Neural cell (in vitro differentiated cells): ENCODE measurements around the gene CAPN2. TPM values are rescaled to one million over a fixed set of nuclear protein-coding genes. Genes with fewer than 3 reads are reported as not detected.
"Not testable (repeated sequence)": the region's sequence is repeated elsewhere in the genome, so short reads cannot be mapped to it uniquely, and the experiment has no call there.

Experiments used
- H2AFZ ChIP-seq: fragments of 200-600, 300-800 bp; sonication (generic), shearing (Covaris generic); 2 replicates; pipeline ENCODE4 v1.6.0; 2014; ENCODE audit warnings: low read depth, mild to moderate bottlenecking, antibody characterized with exemption, low read length, moderate library complexity
- H3F3A ChIP-seq: fragments of 200-600 bp; shearing (Covaris generic); 2 replicates; pipeline ENCODE4 v1.6.1; 2016; ENCODE audit warnings: mild to moderate bottlenecking, moderate library complexity, mixed read lengths, antibody characterized with exemption, low read length; ENCODE audit not compliant: insufficient read depth, poor library complexity, severe bottlenecking
- H3K27ac ChIP-seq: fragments of 200-600, 300-800 bp; sonication (generic), shearing (Covaris generic); 2 replicates; pipeline ENCODE4 v1.5.1; 2014; ENCODE audit warnings: mild to moderate bottlenecking, low read length, moderate library complexity
- H3K27me3 ChIP-seq: fragments of 300-800, 200-600 bp; sonication (generic), shearing (Covaris generic); 2 replicates; pipeline ENCODE4 v1.6.0; 2014; ENCODE audit warnings: mild to moderate bottlenecking, low read depth, low read length, moderate library complexity; ENCODE audit not compliant: insufficient read depth
- H3K36me3 ChIP-seq: fragments of 300-800, 200-600 bp; sonication (generic), shearing (Covaris generic); 2 replicates; pipeline ENCODE4 v1.5.1; 2014; ENCODE audit warnings: mild to moderate bottlenecking, antibody characterized with exemption, low read length, moderate library complexity; ENCODE audit not compliant: insufficient read depth
- H3K4me2 ChIP-seq: fragments of 300-800, 200-600 bp; sonication (generic), shearing (Covaris generic); 2 replicates; pipeline ENCODE4 v1.6.0; 2014; ENCODE audit warnings: mild to moderate bottlenecking, low read length
- H3K4me3 ChIP-seq: fragments of 300-800, 200-600 bp; sonication (generic), shearing (Covaris generic); 2 replicates; pipeline ENCODE4 v1.5.1; 2014; ENCODE audit warnings: mild to moderate bottlenecking, low read length, moderate library complexity
- H3K79me2 ChIP-seq: fragments of 200-600 bp; shearing (Covaris generic); replicated peaks from 2 replicates; pipeline ENCODE4 v1.6.0; 2014; ENCODE audit warnings: mild to moderate bottlenecking, low read length, moderate library complexity; ENCODE audit not compliant: insufficient read depth
- H3K9ac ChIP-seq: fragments of 300-800, 200-600 bp; sonication (generic), shearing (Covaris generic); 2 replicates; pipeline ENCODE4 v1.6.1; 2016; ENCODE audit warnings: mild to moderate bottlenecking, low read length, mixed read lengths
- H3K9me2 ChIP-seq: fragments of 200-600 bp; shearing (Covaris generic); 2 replicates; pipeline ENCODE4 v1.6.1; 2016; ENCODE audit warnings: mild to moderate bottlenecking, low read length, mixed read lengths; ENCODE audit not compliant: insufficient read depth
- H3K9me3 ChIP-seq: fragments of 200-600, 300-800 bp; sonication (generic), shearing (Covaris generic); 2 replicates; pipeline ENCODE4 v1.6.1; 2016; ENCODE audit warnings: mild to moderate bottlenecking, mixed run types, low read length, moderate library complexity, mixed read lengths
- H4K20me1 ChIP-seq: fragments of 200-600 bp; shearing (Covaris generic); 2 replicates; pipeline ENCODE4 v1.6.1; 2016; ENCODE audit warnings: mild to moderate bottlenecking, mixed run types; ENCODE audit not compliant: insufficient read depth
- CTCF ChIP-seq: fragments of 450-650 bp; IDR thresholded peaks from 2 replicates; pipeline ENCODE4 v1.5.1; 2014; ENCODE audit warnings: antibody characterized with exemption, mild to moderate bottlenecking, moderate library complexity; ENCODE audit not compliant: poor library complexity, severe bottlenecking
- EP300 ChIP-seq: fragments of 450-650 bp; conservative IDR thresholded peaks from 2 replicates; pipeline ENCODE4 v1.6.1; 2014; ENCODE audit warnings: antibody characterized with exemption, mild to moderate bottlenecking, moderate library complexity; ENCODE audit not compliant: poor library complexity, severe bottlenecking
- EZH2 ChIP-seq: fragments of 200-600, 300-800 bp; shearing (Covaris generic), sonication (generic); IDR thresholded peaks from 2 replicates; pipeline ENCODE4 v1.6.1; 2014; ENCODE audit warnings: antibody characterized with exemption, low read length, borderline replicate concordance, mild to moderate bottlenecking; ENCODE audit not compliant: insufficient read depth, poor library complexity, severe bottlenecking
- MXI1 ChIP-seq: fragments of 450-650 bp; conservative IDR thresholded peaks from 2 replicates; pipeline ENCODE4 v1.6.1; 2014; ENCODE audit warnings: antibody characterized with exemption, mild to moderate bottlenecking; ENCODE audit not compliant: poor library complexity, severe bottlenecking
- POLR2AphosphoS5 ChIP-seq: IDR thresholded peaks from 2 replicates; pipeline ENCODE4 v1.6.1; 2012
- RAD21 ChIP-seq: fragments of 450-650 bp; conservative IDR thresholded peaks from 2 replicates; pipeline ENCODE4 v1.6.1; 2014; ENCODE audit warnings: antibody characterized with exemption, mild to moderate bottlenecking, moderate library complexity
- SMC3 ChIP-seq: fragments of 450-650 bp; conservative IDR thresholded peaks from 2 replicates; pipeline ENCODE4 v1.6.1; 2014; ENCODE audit warnings: antibody characterized with exemption, mild to moderate bottlenecking, moderate library complexity; ENCODE audit not compliant: poor library complexity
- polyA plus RNA-seq: library from polyadenylated mRNA; depleted of rRNA; stranded (reverse); fragments of >200 nt; gene quantifications from 2 replicates; pipeline ENCODE4 v1.2.3, GENCODE V29; 2014
- TF ChIP-seq, protein P1 (sequence below): IDR thresholded peaks from 2 replicates; pipeline ENCODE4 v1.6.1; 2012; ENCODE audit warnings: borderline replicate concordance

The CAPN2 gene
- polyA plus RNA-seq, 1 donor from 2014 or later: 58.8 TPM

GRCh38 chr1:223740038-223740736 lies 27.8 kb downstream of the CAPN2 start:
- not testable (repeated sequence) for H3K27me3 ChIP-seq, H3K4me3 ChIP-seq, H3K9me3 ChIP-seq, H2AFZ ChIP-seq, H3K27ac ChIP-seq, H3K9me2 ChIP-seq, H3F3A ChIP-seq, H3K9ac ChIP-seq, H3K4me2 ChIP-seq, H4K20me1 ChIP-seq, H3K79me2 ChIP-seq, H3K36me3 ChIP-seq

GRCh38 chr1:223741861-223742260 lies 29.5 kb downstream of the CAPN2 start:
- Histone ChIP-seq H3K4me3 (no peak overlapping the region), H3K79me2 (no peaks in the 10 kb centered on the region), H4K20me1 (no peaks in the 10 kb centered on the region), H3K9me3 (no peaks in the 10 kb centered on the region), H3K9ac (no peak overlapping the region), H3K27ac (no peak overlapping the region), H3K27me3 (no peaks in the 10 kb centered on the region), H2AFZ (no peak overlapping the region), H3F3A (no peaks in the 10 kb centered on the region), H3K4me2 (no peak overlapping the region), H3K36me3 (no peaks in the 10 kb centered on the region), H3K9me2 (no peaks in the 10 kb centered on the region)
- TF ChIP-seq MXI1 (no peak), CTCF (no peak), RAD21 (no peak), EP300 (no peak)

DNA sequence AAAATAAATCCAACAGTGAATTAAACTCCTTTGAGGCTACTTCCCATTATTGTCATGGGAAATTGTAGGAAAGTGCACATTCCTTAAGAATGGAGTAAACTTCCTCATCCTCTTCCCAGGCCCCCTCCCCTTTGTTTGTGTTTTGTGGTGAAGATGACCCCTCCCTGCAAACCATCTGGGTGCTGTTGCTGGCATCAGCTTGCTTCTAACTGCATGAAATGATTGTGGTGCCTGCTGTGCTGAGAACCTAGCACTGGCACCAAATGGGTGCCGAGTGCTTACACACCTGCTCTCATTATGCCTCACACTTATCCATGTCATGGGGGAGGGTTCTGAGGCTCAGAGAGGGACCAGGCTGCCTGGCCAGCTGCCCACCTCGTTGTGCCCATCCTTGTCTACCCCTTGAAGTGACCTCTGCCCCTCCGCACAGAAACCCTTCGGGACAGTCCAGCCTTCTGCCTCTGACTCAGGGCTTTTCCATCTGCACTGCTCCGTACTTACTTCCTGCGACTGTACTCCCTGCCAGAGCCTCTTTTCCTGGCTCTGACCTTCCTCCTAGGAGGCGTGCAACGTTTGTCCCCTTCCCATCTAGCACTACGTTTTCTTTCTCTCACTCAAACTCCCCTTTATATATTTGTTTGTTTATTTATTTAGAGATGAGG lies 30.6 kb downstream of the CAPN2 start:
- TF ChIP-seq SMC3: no peak
- no peak for TF ChIP-seq POLR2AphosphoS5
- no peak for TF ChIP-seq EP300
- no peak for TF ChIP-seq EZH2
- TF ChIP-seq, protein P1, sequence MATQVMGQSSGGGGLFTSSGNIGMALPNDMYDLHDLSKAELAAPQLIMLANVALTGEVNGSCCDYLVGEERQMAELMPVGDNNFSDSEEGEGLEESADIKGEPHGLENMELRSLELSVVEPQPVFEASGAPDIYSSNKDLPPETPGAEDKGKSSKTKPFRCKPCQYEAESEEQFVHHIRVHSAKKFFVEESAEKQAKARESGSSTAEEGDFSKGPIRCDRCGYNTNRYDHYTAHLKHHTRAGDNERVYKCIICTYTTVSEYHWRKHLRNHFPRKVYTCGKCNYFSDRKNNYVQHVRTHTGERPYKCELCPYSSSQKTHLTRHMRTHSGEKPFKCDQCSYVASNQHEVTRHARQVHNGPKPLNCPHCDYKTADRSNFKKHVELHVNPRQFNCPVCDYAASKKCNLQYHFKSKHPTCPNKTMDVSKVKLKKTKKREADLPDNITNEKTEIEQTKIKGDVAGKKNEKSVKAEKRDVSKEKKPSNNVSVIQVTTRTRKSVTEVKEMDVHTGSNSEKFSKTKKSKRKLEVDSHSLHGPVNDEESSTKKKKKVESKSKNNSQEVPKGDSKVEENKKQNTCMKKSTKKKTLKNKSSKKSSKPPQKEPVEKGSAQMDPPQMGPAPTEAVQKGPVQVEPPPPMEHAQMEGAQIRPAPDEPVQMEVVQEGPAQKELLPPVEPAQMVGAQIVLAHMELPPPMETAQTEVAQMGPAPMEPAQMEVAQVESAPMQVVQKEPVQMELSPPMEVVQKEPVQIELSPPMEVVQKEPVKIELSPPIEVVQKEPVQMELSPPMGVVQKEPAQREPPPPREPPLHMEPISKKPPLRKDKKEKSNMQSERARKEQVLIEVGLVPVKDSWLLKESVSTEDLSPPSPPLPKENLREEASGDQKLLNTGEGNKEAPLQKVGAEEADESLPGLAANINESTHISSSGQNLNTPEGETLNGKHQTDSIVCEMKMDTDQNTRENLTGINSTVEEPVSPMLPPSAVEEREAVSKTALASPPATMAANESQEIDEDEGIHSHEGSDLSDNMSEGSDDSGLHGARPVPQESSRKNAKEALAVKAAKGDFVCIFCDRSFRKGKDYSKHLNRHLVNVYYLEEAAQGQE: no peak
- no peak for TF ChIP-seq MXI1
- H3K9me2 ChIP-seq: no peaks in the 10 kb centered on the region
- H3K9ac ChIP-seq: no peak overlapping the region
- no peak overlapping the region for H3K4me3 ChIP-seq
- H3K4me2 ChIP-seq: no peak overlapping the region
- H3K36me3 ChIP-seq: no peaks in the 10 kb centered on the region
- H3F3A ChIP-seq: no peaks in the 10 kb centered on the region
- H3K27me3 ChIP-seq: no peaks in the 10 kb centered on the region
- no peaks in the 10 kb centered on the region for H3K9me3 ChIP-seq
- H2AFZ ChIP-seq: no peak overlapping the region
- H3K79me2 ChIP-seq: no peaks in the 10 kb centered on the region
- no peak overlapping the region for H3K27ac ChIP-seq
- H4K20me1 ChIP-seq: no peaks in the 10 kb centered on the region
